GM12874 (cell line): Measurements from ENCODE around the gene ADGRF5.

ENCODE experiments used
- TF ChIP-seq, protein P1 (sequence below): IDR thresholded peaks from 2 replicates; pipeline ENCODE4 v1.5.1; 2011; ENCODE audit warnings: low read depth, mild to moderate bottlenecking, control low read depth, low read length, moderate library complexity; ENCODE audit not compliant: insufficient read depth

Gene ADGRF5

DNA sequence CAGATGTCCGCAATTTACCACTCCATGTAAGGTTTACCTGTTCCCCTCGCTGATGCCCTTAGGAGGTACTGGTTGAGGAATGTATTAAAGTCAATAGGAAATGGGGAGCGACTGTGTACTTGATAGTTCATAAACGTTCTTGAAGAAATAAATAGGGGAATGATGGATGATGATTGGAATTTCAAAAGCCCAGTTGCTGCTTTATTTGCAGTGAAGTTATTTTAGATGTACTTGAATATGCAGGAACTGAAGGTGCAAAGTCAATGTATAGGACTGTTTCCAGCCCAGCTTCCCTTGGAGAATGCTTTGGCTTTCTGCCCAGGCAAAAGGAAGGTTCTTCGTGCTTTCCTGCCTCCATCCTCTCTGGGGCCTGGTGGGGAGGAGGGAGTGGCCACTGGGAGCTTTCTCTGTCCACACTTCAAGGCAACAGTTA lies 19.8 kb downstream of the ADGRF5 start:
- TF ChIP-seq, protein P1, sequence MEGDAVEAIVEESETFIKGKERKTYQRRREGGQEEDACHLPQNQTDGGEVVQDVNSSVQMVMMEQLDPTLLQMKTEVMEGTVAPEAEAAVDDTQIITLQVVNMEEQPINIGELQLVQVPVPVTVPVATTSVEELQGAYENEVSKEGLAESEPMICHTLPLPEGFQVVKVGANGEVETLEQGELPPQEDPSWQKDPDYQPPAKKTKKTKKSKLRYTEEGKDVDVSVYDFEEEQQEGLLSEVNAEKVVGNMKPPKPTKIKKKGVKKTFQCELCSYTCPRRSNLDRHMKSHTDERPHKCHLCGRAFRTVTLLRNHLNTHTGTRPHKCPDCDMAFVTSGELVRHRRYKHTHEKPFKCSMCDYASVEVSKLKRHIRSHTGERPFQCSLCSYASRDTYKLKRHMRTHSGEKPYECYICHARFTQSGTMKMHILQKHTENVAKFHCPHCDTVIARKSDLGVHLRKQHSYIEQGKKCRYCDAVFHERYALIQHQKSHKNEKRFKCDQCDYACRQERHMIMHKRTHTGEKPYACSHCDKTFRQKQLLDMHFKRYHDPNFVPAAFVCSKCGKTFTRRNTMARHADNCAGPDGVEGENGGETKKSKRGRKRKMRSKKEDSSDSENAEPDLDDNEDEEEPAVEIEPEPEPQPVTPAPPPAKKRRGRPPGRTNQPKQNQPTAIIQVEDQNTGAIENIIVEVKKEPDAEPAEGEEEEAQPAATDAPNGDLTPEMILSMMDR = no peak

DNA sequence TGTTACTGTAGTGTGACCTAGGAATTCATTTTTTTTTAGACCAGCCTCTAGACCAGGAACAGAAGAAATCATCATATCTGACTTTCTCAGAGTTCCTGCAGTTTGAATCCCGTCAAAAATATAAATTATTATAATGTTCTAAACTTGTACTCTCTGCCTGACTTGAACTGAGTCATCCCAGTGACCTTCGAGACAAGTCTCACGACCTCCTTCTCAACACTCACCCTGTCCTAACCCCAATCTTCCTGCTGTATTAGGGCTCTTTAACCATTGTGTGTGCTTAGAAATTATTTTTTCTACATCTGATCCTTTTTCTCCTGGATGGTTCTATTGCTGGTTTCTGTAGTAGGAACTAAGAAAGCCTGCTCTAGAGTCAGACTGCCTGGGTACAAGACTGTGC lies 21.5 kb downstream of the ADGRF5 start:
- TF ChIP-seq, protein P1 = no peak

DNA sequence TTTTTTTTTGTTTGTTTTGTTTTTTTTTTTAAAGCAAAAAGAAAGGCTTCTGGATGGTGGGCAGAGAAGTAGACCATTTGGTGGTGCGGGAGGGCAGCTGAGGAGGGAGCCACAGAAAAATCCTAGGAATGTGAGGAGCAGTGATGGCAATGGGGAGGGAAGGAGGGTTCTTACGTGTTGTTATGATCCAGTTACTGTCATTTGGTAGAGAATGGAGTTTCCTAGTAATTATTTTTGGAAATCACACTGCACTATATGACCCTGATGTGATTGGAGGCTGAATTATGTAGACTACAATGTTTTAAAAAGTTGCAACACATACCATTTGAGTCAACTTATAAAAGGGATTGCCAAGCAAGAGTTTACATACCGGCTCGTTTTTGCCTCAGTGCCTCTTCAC lies 22.1 kb downstream of the ADGRF5 start:
- TF ChIP-seq, protein P1 = no peak

DNA sequence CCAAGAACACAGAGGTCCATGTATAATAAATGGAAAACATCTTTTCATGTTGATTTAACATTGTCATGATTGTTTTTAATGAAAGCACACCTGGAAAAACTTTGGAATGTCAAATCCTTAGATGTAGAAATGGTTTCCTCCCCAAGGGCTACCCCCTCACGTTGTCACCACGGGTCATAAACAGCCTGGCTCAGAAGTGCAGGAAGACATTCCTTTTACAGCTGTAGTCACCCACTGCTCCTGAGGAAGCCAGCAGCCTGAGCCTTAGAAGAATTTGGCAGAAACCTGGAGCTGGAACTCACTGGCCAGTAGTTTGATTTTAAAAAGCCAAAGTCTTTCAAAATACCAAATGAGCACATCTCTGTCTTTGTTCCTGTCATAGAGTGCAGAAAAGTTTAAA lies 23.7 kb downstream of the ADGRF5 start:
- TF ChIP-seq, protein P1 = no peak

DNA sequence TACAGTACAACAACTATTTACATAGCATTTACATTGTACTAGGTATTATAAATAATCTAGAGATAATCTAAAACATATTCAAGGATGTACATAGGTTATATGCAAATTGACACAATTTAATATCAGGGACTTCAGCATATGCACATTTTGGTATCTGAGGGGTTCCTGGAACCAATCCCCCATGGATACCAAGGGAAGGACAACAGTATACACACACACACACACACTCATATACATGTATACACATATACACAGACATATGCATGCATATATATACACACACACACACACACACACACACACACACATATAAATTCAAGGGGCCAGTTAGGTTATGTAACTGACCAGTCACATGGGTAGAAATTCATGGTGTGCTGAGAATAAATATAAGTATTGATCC lies 24.9 kb downstream of the ADGRF5 start:
- TF ChIP-seq, protein P1 = no peak

DNA sequence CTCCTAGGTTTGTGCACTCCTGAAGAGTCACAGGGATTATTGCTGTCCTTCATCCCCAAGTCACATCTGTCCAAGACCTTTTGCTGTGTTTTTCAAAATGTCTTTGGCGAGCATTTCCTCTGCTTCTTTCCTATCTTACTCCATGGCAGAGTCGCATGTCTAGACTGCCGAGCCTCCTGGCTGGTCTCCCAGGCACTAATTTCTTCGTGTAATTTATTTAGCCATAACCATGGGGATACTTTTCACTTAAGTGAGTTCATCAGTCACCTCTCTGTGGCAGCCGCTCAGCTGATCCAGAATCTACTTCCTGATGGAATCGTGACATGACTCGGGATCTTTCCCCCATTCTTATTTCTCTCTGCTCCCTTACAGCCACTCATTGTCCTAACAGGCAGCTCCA lies 25.8 kb downstream of the ADGRF5 start:
- TF ChIP-seq, protein P1 = no peak

DNA sequence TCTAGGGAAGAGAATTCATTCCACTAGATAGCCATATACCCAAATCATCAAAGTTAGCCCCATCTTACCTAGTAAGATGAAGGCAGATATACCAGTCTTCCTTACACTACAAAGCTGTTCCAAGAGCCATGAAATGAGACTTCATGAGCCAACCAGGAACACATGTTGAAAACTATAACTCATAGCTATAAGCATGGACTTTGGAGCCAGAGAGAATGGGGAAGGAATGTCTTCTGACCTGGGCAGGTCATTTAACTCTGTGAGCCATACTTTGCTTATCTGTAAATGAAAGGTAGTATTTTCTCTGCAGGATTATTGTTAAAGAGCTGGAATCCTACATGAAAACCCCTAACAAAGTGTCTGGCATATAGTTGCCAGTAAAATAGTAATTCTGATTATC lies 27.3 kb downstream of the ADGRF5 start:
- TF ChIP-seq, protein P1 = no peak

DNA sequence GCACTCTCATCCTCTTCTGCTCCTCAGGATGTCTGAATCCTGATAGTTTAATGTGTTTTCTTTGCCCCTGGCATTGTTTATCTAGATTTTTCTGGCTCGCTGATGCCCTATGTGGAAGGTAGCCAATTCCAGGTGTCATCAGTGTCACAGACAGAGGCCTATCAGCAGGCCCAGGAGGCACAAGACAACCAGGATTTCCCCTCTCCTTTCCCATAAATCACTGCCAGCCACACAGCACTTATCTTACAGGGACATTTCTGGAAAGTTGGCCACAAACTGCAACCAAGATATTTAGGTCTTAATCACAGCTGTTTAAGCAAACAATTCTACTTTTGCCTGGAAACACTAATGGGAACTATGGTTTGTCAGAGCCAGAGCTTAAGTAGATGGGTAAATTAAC lies 28.1 kb downstream of the ADGRF5 start:
- TF ChIP-seq, protein P1 = no peak
